RKO (cell line): ENCODE measurements around the gene SHISA6.
"Not testable (repeated sequence)": the region's sequence is repeated elsewhere in the genome, so short reads cannot be mapped to it uniquely, and the experiment has no call there.

Experiments used
- DNase-seq: peaks from one replicate; pipeline ENCODE4 v3.0.0-alpha.2; 2016; ENCODE audit warnings: low spot score

The SHISA6 gene

DNA sequence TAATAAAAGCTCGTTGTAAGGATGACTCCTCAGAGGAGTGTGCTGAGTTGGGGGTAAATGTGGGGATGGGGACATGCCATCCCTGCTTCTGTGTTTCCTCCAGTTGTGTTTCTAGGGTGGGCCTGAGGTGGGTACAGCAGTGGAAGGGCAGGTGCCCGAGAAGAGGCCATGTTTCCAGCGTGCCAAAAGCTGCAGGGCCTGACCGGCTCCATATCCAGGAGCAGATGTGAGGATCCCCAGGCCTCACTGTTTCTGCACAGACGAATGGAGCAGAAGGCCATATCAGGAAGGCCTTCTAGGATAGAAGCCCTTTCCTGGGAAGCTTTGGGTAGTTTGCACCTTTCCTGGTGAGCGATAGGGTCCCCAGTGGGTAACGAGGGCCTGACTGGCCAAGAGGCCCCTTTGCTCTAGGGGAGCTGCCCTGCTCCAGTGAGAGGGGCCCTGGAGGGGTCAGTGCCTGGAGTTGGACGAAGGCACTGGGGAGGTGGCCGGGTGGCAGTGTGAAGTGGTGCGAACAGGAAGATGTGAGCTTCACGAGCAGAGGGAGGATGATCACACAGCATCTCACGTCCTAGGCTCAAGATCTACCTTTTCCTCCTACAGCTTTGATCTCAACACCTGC lies 62.9 kb downstream of the SHISA6 start:
- DNase-seq, result no peak

- DNase-seq, result no peak
Observed at GRCh38 chr17:11304568-11304967, 63.6 kb downstream of the SHISA6 start.

GRCh38 chr17:11305524-11305923 lies 64.5 kb downstream of the SHISA6 start:
- DNase-seq, result no peak

GRCh38 chr17:11308531-11308930 lies 67.5 kb downstream of the SHISA6 start:
- DNase-seq, result no peak

DNA sequence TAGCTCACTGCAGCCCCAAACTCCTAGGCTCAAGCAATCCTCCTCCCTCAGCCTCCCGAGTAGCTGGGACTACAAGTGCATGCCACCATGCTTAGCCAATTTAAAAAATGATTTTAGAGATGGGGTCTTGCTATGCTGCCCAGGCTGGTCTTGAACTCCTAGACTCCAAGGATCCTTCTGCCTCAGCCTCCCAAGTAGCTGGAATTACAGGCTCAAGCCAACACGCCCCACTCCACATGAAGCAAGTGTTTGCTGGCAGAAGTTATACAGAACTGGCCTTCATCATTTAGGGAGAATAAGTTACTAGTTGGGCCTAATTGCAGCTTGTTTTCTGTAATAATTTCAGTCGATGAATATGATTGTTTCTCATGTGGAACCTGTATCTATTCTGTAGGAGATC lies 68.0 kb downstream of the SHISA6 start:
- DNase-seq, result no peak

DNA sequence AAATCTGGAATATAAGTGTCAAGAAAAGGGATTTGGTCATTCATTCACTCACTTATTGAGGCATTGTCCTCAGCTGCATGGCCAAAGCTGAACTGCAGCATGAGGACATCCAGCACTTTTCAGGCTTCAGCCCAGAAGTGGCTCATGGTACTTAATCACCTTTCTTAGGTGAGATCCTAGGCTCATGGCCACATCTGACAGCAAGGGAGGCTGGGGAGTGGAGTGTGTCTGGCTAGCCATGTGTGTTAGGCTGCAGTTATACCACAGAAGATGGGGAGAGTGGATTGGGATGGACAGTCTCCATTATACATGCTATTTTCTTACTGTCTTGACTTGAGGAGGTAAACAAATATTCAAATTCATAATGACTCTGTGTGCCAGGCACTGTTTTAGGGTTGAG lies 68.8 kb downstream of the SHISA6 start:
- no peak for DNase-seq

- DNase-seq, result not testable (repeated sequence)
Observed at GRCh38 chr17:11316451-11316850, 75.4 kb downstream of the SHISA6 start.

DNA sequence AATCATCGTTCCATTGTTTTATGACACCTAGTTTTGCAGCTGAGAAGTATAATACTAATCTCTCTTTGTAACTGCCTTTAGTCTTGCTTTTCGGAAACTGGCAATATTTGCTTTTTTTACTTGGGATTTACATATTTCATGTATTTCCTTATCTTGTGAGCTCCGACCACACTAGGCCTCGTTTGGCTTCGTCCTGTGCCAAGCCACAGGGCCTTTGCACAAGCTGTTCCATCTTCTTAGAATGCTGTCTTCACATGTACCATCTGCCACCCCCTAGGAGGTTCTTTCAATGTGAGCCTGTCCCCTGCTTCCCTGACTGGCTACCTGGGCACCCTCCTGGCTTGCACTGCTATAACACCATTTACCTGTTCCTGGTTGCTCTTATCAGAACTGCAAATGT lies 77.2 kb downstream of the SHISA6 start:
- no peak for DNase-seq

- no peak for DNase-seq
Observed at GRCh38 chr17:11319894-11320293, 78.9 kb downstream of the SHISA6 start.

DNA sequence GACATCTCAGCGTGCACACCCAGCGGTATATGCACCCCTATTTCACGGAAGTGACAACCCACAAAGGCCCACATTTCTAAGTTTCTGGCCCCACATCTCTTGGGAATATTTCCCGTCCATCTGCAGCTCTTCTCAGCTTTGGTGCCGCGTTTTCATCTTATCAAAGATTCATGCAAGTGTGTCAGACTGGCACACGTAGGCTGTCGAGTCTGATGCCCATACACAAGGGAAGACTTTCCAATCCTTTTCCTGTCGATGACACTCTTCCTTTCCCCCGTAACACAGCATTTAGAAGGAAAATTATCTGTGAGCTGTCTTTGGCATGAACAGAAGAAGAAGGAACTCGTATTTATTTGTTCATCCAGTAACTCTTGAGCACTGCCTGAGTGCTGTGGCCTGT lies 83.0 kb downstream of the SHISA6 start:
- DNase-seq, result no peak

GRCh38 chr17:11324846-11325420 lies 83.9 kb downstream of the SHISA6 start:
- DNase-seq, result no peak

- DNase-seq, result no peak
Observed at GRCh38 chr17:11326492-11326891, 85.5 kb downstream of the SHISA6 start.

DNA sequence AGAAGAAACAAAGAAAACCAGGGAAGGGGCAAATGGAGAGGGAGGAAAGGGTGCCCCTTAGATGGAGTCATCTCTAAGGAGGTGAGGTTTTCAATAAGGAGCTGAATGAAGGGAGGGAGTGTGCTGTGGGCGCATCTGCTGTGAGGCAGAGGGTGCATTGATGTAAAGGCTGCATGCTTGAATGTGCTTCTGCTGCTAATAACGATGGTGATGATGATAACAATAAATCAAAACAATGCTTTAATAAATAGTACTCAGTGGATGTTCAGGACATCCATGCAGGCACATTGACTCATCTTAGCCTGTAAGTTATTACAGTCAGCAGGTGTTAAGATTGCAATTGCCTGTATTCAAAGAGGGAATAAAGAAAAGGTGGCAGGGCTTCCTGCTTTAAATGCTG lies 87.8 kb downstream of the SHISA6 start:
- DNase-seq, result no peak

- no peak for DNase-seq
Observed at GRCh38 chr17:11330006-11330405, 89.0 kb downstream of the SHISA6 start.

GRCh38 chr17:11330826-11331225 lies 89.8 kb downstream of the SHISA6 start:
- no peak for DNase-seq

DNA sequence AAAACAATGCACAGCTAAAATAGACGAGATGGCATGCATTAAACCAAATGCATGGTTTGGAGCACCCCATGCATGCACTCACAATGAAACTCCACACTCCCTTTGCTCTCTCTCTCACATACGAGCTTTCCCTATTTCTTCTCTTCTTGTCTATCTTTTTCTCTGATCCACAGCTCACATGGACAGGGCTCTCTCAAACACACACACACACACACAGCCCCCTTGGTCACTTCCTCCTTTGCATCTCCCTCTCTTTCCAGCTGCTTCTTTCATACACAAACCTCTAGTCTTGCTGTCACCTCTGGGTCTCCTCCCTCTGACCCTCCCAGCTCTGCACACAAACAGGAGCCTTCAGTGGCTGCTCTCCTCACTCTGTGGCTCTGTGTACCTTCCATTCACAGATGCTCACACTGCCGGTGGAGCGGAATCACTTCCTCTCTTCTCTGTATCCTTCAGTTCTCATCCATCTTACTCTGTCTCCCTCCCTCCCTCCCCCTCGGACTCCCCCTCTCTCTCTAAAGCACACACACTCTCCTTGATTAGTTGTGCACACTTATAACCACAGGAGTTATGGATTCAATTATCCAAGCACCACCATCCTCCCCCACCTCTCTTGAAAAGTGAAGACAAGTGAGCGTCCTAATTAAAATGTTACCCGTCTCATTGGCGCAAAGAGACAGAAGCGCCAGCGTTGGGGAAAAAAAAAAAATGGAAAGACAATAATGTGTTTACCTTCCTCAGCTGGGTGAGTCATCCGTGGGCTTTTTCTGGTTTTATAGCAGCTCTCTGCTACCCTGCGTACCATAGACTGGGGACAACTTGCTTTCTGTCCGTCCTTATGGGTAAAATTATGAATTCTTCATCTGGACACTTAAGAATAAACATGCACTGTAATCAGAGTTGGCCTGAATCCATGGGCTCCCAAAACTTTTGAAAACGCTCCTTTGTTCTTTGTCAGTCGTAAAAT lies 90.8 kb downstream of the SHISA6 start:
- DNase-seq, result no peak

- no peak for DNase-seq
Observed at GRCh38 chr17:11332706-11333105, 91.7 kb downstream of the SHISA6 start.

GRCh38 chr17:11334493-11334892 lies 93.5 kb downstream of the SHISA6 start:
- DNase-seq, result no peak

DNA sequence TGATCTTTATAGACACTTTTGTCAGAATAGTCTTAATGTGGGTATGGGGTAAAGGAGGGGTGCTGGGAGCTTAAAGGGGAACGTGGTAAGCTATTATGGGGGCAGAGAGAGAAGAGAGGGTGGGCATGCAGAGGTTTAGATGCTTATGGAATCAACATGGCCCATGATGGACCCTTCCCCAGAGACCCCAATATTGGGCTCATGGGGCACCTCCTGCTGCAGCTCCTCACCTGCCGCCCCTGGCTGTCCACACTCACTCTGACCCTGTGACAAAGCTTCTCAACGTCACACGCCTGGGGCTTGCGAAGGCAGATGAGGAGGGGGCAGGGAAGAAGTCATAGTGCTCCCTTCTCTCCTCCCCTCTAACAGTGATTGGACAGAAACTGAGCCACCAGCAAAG lies 95.3 kb downstream of the SHISA6 start:
- DNase-seq, result no peak

DNA sequence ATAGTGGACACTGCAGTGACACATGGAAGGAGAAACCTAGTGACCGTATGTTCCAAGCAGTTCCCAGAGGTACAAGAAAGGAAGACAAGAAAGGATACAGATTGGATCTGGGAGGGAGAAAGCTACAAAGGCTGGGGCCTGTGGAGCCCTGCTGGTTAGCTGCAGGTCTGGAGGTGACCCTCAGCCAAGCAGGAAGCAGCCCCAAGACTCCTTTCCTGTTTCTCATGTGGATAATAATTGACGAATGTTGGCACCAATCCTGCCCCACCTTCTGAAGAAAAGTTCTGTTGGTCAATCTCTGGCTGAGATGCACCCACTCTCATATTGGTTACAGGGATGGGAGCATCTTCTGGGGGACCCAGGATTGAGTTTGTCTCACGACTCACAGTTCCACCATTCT lies 99.8 kb downstream of the SHISA6 start:
- no peak for DNase-seq

DNA sequence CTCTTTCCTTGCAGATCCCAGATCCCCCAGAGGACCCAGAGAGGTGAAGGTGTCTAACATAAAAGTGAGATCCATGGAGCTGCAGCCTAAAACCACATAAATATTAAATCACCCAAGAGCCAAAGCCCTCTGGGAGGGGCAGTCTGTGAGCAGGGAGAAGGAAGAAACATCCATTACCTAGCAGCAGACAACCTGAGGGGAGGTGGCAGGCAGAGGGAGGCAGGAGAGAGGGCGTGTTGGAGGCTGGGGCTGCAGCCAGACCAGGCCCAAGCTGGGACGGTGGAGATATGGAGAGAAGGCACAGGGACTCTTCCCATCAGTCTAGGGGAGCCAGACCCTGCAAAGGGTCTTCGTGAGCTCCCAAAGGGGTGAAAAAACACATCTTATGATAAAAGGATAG lies 101.1 kb downstream of the SHISA6 start:
- no peak for DNase-seq

- DNase-seq, result no peak
Observed at GRCh38 chr17:11349106-11349505, 108.1 kb downstream of the SHISA6 start.

DNA sequence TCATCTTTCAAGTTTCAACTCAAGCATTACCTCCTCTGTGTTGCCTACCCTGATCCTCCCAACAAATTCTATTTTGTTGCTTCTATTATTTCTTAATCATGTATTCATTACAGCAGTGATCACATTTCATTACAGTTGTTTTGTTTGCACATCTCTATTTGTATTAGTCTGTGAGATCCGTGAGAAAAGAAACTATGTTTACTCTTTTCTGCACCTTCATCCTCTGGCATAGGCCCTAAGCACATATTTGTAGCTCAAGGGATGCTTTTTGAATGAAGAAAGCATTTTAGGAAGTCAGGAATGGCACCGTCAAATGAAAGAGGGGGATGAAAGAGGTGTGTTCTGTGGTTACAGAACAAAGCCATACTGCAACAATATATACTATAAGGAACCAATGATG lies 110.5 kb downstream of the SHISA6 start:
- no peak for DNase-seq
